Muscle layer of colon (tissue), 2 donors: Measurements from ENCODE around the gene KANSL1.

Experiments
- H3K27ac ChIP-seq: one replicate; pipeline ENCODE4 v1.7.0; 2013; ENCODE audit warnings: low read depth, mild to moderate bottlenecking, low read length, moderate library complexity
- H3K27me3 ChIP-seq, 2 donors: one replicate each; pipeline ENCODE4 v1.7.0; 2013; ENCODE audit warnings: low read length in 2 of 2, mild to moderate bottlenecking in 2 of 2; ENCODE audit not compliant: insufficient read depth in 2 of 2, control insufficient read depth in 1 of 2
- H3K36me3 ChIP-seq: one replicate; pipeline ENCODE4 v1.7.0; 2013; ENCODE audit warnings: mild to moderate bottlenecking, low read length; ENCODE audit not compliant: insufficient read depth
- H3K4me1 ChIP-seq: one replicate; pipeline ENCODE4 v1.7.0; 2013; ENCODE audit warnings: mild to moderate bottlenecking, low read length; ENCODE audit not compliant: insufficient read depth
- H3K4me3 ChIP-seq, 2 donors: one replicate each; pipeline ENCODE4 v1.7.0; 2013; ENCODE audit warnings: low read length in 2 of 2, low read depth in 1 of 2, mild to moderate bottlenecking in 1 of 2, moderate library complexity in 1 of 2
- H3K9ac ChIP-seq: one replicate; pipeline ENCODE4 v1.7.0; 2013; ENCODE audit warnings: low read length
- H3K9me3 ChIP-seq: one replicate; pipeline ENCODE4 v1.7.0; 2013; ENCODE audit warnings: mild to moderate bottlenecking, low read length
- donor health status: abdominal sarcoma.
- donor health status: Adenocarcinoma of cecum.

The KANSL1 gene

DNA sequence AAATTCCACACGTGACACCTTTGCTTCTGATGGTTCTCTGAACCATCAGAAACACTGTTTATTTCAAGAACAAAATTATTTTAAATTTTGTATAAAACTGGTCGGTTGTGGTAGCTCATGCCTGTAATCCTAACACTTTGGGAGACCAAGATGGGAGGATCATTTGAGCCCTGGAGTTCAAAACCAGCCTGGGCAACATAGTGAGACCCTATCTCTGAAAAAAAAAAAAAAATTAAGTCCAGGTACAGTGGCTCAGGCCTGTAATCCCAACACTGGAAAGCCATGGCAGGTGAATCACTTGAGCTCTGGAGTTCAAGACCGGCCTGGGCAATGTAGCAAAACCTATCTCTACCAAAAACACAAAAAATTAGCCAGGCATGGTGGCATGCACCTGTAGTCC lies 8.3 kb upstream of the KANSL1 start:
- Histone ChIP-seq H3K4me3 (no peak overlapping the region), H3K9ac (no peak overlapping the region), H3K36me3 (no peaks in the 10 kb centered on the region), H3K4me1 (peaks cover 16% of the 10 kb centered on the region), H3K27me3 (no peaks in the 10 kb centered on the region), H3K9me3 (no peaks in the 10 kb centered on the region), H3K27ac (no peak overlapping the region)

DNA sequence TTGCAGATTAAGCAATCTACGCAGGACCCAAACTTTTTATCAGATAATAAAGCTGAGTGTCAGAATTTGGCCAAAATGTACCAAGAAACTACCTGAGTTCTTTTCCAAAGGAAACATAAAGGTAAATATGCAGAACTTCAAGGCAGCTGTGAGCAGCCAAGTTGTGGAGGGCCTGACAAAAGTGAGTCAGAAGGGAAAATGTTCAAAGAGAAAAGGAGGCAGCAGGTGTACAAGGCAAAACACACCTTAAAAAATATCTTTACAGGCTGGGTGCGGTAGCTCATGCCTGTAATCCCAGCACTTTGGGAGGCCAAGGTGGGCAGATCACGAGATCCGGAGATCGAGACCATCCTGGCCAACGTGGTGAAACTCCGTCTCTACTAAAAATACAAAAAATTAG lies 7.0 kb upstream of the KANSL1 start:
- Histone ChIP-seq H3K27me3 (no peaks in the 10 kb centered on the region), H3K4me1 (peaks cover 21% of the 10 kb centered on the region), H3K9ac (no peak overlapping the region), H3K4me3 (no peak overlapping the region), H3K27ac (no peak overlapping the region), H3K36me3 (no peaks in the 10 kb centered on the region), H3K9me3 (no peaks in the 10 kb centered on the region)

DNA sequence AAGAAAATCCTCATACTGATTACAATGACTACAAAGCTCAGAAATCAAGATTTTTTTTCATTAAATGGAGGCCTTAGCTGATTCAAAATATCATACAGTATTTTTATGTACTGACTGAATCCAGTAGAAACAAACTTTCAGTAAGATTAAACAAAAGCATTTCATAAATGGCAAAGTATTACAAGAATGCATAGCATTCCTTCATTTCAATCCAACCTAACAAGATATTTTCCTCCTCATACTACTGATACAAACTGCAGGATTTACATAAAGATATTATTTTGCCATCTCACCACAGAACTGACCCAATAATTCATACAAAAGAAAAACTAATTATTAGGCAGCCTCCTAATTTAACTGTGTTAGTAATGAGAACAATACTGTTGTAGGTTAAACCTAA lies 6.2 kb upstream of the KANSL1 start:
- peaks cover 28% of the 10 kb centered on the region for H3K4me1 ChIP-seq
- H3K4me3 ChIP-seq = no peak overlapping the region
- H3K9me3 ChIP-seq = no peaks in the 10 kb centered on the region
- no peak overlapping the region for H3K27ac ChIP-seq
- H3K9ac ChIP-seq = no peak overlapping the region
- no peaks in the 10 kb centered on the region for H3K36me3 ChIP-seq
- H3K27me3 ChIP-seq = no peaks in the 10 kb centered on the region

DNA sequence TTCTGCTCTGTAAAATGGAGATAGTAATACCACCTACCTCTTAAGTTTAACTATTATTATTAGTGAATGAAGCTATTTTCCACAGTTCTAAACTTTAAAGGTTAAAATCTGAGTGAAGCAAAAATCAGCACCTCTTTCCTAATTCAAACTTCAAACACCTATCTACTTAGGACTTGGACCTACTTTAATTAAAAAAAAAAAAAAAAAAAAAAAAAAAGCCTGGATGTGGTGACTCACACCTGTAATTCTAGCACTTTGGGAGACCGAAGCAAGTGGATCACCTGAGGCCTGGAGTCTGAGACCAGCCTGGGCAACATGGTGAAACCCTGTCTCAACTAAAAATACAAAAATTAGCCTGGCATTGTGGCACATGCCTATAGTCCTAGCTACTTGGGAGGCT lies 5.0 kb upstream of the KANSL1 start:
- Histone ChIP-seq H3K4me3 (no peak overlapping the region), H3K27ac (no peak overlapping the region), H3K9me3 (no peaks in the 10 kb centered on the region), H3K4me1 (peaks cover 31% of the 10 kb centered on the region), H3K27me3 (no peaks in the 10 kb centered on the region), H3K36me3 (no peaks in the 10 kb centered on the region), H3K9ac (no peak overlapping the region)

DNA sequence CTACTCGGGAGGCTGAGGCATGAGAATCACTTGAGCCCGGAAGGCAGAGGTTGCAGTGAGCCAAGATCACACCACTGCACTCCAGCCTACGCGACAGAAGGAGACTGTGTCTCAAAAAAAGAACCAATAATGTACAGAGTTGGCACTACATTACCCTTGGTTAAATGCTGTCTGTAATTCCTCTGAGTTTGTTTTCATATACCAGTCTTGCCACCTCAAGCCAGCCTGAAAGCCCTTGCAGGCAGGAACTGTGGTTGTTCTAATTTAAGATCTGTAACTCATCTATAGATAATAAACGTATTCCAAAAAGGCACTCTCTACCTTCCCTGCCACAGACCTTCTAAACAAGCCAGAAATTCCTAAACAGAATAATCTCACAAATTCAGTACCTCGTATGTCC lies 4.3 kb upstream of the KANSL1 start:
- H3K4me1 ChIP-seq = peaks cover 31% of the 10 kb centered on the region
- no peak overlapping the region for H3K9ac ChIP-seq
- H3K27ac ChIP-seq = no peak overlapping the region
- no peaks in the 10 kb centered on the region for H3K36me3 ChIP-seq
- H3K9me3 ChIP-seq = no peaks in the 10 kb centered on the region
- H3K27me3 ChIP-seq = no peaks in the 10 kb centered on the region
- no peak overlapping the region for H3K4me3 ChIP-seq

DNA sequence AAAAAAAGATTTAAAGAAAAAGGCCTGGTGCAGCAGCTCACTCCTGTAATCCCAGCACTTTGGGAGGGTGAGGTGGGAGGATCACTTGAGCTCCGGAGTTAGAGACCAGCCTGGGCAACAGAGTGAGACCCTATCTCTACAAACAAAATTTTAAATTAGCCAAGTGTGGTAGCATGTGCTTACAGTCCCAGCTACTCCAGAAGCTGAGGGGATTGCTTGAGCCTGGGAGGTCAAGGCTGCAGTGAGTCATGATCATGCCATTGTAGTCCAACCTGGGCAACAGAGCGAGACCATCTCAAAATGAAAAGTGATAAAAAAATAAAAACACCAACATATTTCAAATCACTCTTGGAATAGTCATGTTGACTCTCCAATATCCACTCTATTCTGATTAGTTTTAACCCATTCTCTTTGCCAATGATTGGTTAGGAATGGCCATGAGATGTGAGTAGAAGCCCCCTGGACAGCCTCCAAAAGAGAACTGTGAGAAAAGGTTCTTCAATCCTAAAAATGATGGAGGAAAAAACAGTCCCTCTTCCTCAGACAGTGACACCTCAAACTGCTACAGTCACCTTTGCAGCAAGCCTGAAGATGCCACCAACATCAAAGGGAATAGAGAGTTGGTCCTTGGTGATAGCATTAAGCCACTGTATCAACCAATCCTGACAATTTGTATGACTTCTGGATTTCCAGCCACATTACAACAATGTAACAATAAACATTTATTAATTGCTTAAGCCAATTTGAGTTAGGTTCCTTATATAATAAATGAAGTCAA lies 2.9 kb upstream of the KANSL1 start:
- Histone ChIP-seq H3K9me3 (no peaks in the 10 kb centered on the region), H3K36me3 (no peaks in the 10 kb centered on the region), H3K9ac (no peak overlapping the region), H3K4me3 (no peak overlapping the region), H3K27me3 (no peaks in the 10 kb centered on the region), H3K4me1 (peaks cover 31% of the 10 kb centered on the region), H3K27ac (no peak overlapping the region)

DNA sequence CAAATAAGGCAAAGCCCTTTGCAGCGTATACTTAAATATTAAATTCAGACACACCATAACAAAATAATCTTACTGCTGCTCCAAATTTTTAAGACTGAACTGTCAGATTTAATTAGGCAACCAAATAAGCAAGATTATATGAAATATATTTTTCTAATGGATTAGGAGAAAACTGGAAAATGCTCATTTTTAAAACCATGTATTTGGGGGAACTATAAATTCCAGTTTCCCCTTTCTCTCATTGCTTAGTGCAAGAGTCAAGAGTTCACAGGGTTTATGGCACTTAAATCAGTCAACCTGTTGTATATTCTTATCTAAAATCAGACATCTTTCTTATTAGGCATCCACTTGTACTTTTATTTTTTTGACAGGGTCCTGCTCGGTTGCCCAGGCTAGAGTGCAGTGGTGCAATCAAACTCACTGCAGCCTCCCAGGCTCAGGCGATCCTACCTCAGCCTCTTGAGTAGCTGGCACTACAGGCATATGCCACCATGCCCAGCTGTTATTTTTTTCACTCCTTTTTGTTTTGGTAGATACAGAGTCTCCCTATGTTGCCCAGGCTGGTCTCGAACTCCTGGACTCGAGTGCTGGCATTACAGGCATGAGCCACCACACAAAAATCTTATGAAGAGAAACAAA lies 2.1 kb upstream of the KANSL1 start:
- no peak overlapping the region for H3K27ac ChIP-seq
- no peak overlapping the region for H3K9ac ChIP-seq
- H3K4me1 ChIP-seq = peaks cover 36% of the 10 kb centered on the region
- no peaks in the 10 kb centered on the region for H3K9me3 ChIP-seq
- H3K4me3 ChIP-seq = no peak overlapping the region
- no peaks in the 10 kb centered on the region for H3K36me3 ChIP-seq
- no peaks in the 10 kb centered on the region for H3K27me3 ChIP-seq

DNA sequence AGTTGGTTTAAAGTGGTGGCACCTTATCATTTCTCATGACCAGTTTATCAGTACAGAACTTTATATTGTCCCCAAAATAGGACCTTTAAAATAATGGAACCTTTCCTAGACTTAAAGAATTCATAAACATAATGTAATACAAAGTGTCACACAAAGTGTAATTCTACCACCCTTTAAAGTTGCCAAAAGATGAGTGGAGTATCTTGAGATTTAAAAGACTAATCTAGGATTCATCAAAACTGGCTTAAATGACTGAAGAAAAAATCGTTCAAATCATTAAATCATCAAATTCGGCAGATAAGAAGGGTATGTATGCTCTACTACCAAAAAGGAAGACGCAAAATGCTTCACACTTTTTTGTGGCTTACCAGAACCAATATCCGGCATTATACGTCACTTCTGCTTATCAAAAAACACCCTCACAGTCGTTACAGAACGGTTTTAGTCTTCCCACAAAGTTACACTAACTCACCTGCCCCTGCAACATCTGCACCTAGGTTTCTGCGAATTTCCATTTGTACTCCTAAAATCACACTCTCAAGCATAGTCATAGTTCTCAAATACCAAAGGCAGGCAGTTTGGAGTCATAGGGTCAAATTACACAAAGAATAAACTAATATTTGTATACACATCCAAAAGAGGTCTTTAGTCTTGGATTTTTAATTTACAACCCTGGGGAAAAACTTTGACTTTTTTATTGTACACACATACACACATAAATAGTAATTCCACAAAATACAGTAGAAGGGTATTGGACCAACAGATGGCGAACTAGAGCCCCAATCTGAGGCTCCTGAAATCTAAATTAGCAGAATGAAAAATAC lies 1.4 kb upstream of the KANSL1 start:
- no peaks in the 10 kb centered on the region for H3K36me3 ChIP-seq
- peaks cover 41% of the 10 kb centered on the region for H3K4me1 ChIP-seq
- peak overlapping the region; percentile 41 for H3K9ac ChIP-seq
- no peaks in the 10 kb centered on the region for H3K27me3 ChIP-seq
- H3K9me3 ChIP-seq = no peaks in the 10 kb centered on the region
- peak overlapping the region; percentile 91 for H3K27ac ChIP-seq
- H3K4me3 ChIP-seq = peak overlapping the region; percentile 80 to 94

DNA sequence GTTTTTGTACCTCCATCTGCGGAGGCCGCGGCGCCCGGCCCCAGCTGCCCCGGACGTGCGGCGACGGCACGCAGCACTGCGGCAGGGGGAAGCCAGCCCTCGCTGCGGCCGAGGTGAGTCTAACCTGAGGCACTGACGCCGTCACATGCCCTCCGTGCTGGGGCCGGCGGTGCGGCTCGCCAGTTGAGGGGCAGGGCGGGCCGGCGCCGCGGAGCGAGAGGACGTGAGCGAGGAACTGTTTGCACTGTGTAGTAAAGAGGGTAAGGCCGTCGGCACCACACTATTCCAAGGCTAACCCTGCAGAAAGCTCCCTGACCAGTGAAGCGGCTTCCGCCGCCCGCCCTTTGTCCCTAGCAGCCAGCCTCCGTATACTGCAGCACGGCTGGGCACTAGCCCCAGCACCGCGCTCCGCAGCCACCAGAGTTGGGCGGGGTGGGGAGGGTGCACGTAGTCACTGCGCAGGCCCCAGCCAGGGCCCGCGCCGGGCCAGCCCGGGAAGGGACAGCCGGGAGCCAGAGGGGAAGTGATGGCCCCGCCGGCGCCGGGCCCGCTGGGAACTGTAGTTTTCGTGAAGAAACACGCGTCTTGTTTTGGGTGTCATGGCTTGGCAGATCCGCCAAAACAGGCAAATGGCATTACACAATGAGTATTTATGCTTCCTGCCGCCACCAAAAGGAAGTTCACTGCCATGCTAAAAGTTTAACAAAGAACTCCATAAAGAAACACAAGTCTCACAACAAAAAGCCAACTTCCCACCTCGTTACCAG lies 580 bp upstream of the KANSL1 start:
- Histone ChIP-seq H3K4me3 (peak overlapping the region; percentile 80 to 94), H3K9ac (peak overlapping the region; percentile 41), H3K9me3 (no peaks in the 10 kb centered on the region), H3K36me3 (no peaks in the 10 kb centered on the region), H3K27ac (peak overlapping the region; percentile 91), H3K4me1 (peaks cover 41% of the 10 kb centered on the region), H3K27me3 (no peaks in the 10 kb centered on the region)

DNA sequence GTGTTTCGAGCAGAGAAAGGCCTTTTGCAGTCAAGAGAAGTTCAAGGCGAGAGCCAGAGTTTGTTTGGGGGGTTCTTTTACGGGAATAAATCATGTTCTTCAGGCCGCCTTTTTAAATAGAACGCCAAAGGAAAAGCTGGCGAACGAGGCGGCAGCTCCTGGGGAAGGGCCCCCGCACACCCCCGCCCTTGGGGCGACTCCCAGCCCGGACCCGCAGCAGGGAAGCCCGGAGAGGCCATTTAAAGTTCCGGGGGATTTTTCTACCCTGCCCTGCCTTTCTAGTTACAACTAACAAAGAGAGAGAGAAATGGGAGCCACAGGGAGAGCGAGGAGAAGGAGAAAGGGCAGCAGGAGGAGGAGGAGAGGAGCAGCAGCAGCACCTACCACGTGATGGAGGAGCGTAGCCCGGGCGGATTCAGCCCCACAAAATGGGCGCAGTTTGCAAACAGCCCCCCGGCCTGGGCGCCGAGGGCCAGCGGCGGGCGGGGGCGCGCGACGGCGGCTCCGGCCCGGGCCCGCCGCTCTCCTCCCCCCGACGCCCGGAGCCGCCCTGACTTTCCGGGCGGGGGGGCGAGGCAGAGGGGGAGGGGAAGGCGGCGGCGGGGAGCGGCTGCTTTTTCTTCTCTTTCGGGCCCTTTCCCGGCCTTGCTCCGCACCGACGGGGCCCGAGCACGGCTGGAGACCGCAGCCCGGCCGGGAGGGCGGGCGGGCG lies 634 bp downstream of the KANSL1 start:
- no peaks in the 10 kb centered on the region for H3K9me3 ChIP-seq
- H3K4me3 ChIP-seq = peak overlapping the region; percentile 94 to 96
- H3K27me3 ChIP-seq = no peaks in the 10 kb centered on the region
- H3K36me3 ChIP-seq = no peaks in the 10 kb centered on the region
- H3K9ac ChIP-seq = peak overlapping the region; percentile 88
- peak overlapping the region; percentile 99 for H3K27ac ChIP-seq
- H3K4me1 ChIP-seq = peaks cover 48% of the 10 kb centered on the region

DNA sequence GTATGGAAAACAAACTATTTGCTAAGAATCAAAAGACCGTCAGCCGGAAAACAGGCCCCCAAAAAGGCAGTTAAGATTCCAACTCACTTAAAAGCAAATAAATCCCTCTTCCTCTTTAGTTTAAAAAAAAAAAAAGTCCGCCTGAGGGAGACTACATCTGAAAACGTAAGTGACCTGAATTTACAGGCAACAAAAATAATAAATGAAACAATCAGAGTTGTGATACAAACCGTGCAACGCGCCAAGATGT lies 1.1 kb downstream of the KANSL1 start:
- Histone ChIP-seq H3K36me3 (no peaks in the 10 kb centered on the region), H3K9me3 (no peaks in the 10 kb centered on the region), H3K27me3 (no peaks in the 10 kb centered on the region), H3K4me1 (peaks cover 53% of the 10 kb centered on the region), H3K4me3 (peak overlapping the region; percentile 94 to 96), H3K9ac (peak overlapping the region; percentile 88), H3K27ac (peak overlapping the region; percentile 99)
